Glutamatergic neuron (in vitro differentiated cells): Measurements from ENCODE around the gene OXER1. TPM values are rescaled to one million over a fixed set of nuclear protein-coding genes. Genes with fewer than 3 reads are reported as not detected.
"Not testable (repeated sequence)": the region's sequence is repeated elsewhere in the genome, so short reads cannot be mapped to it uniquely, and the experiment has no call there.

Experiments used
- DNase-seq: peaks from one replicate; pipeline ENCODE4 v3.0.0; 2022
- H3K27ac Mint-ChIP-seq: one replicate; pipeline ENCODE4 v1.8.0; 2020; ENCODE audit warnings: mild to moderate bottlenecking, mixed read lengths, inconsistent platforms; ENCODE audit not compliant: unreplicated experiment
- H3K27me3 Mint-ChIP-seq: one replicate; pipeline ENCODE4 v1.8.0; 2020; ENCODE audit warnings: mild to moderate bottlenecking, moderate library complexity, mixed read lengths, inconsistent platforms; ENCODE audit not compliant: unreplicated experiment
- H3K36me3 Mint-ChIP-seq: one replicate; pipeline ENCODE4 v1.8.0; 2020; ENCODE audit warnings: mild to moderate bottlenecking, mixed read lengths, inconsistent platforms; ENCODE audit not compliant: unreplicated experiment
- H3K4me1 Mint-ChIP-seq: one replicate; pipeline ENCODE4 v1.8.0; 2020; ENCODE audit warnings: mild to moderate bottlenecking, low read depth, mixed read lengths, inconsistent platforms; ENCODE audit not compliant: unreplicated experiment
- H3K4me3 Mint-ChIP-seq: one replicate; pipeline ENCODE4 v1.8.0; 2020; ENCODE audit warnings: mild to moderate bottlenecking, mixed read lengths, inconsistent platforms; ENCODE audit not compliant: unreplicated experiment
- H3K9me3 Mint-ChIP-seq: one replicate; pipeline ENCODE4 v1.8.0; 2020; ENCODE audit warnings: mild to moderate bottlenecking, moderate library complexity, mixed read lengths, inconsistent platforms; ENCODE audit not compliant: unreplicated experiment
- total RNA-seq: library from RNA; stranded (reverse); fragmentation: NEBNext Ultra II Directional; extraction: Animal tissue kit (Norgen Biotek cat#: 25700); gene quantifications from one replicate; pipeline ENCODE4 v1.2.1, GENCODE V29; 2021; ENCODE audit not compliant: unreplicated experiment
- TF ChIP-seq, protein P1 (sequence below): fragments of 200-600 bp; sonication (generic); IDR thresholded peaks from one replicate; pipeline ENCODE4 v1.5.0; 2021; ENCODE audit not compliant: partially characterized antibody, unreplicated experiment

Gene OXER1
- total RNA-seq, 1 donor from 2014 or later = not detected

GRCh38 chr2:42743659-42743990 is 20.3 kb downstream of the OXER1 start:
- Mint-ChIP-seq H3K36me3 (peaks cover 15% of the 10 kb centered on the region), H3K4me1 (peaks cover 6% of the 10 kb centered on the region), H3K9me3 (peaks cover 1% of the 10 kb centered on the region), H3K27me3 (no peaks in the 10 kb centered on the region), H3K4me3 (no peak overlapping the region), H3K27ac (no peak overlapping the region)
- DNase-seq = no peak
- TF ChIP-seq, protein P1, sequence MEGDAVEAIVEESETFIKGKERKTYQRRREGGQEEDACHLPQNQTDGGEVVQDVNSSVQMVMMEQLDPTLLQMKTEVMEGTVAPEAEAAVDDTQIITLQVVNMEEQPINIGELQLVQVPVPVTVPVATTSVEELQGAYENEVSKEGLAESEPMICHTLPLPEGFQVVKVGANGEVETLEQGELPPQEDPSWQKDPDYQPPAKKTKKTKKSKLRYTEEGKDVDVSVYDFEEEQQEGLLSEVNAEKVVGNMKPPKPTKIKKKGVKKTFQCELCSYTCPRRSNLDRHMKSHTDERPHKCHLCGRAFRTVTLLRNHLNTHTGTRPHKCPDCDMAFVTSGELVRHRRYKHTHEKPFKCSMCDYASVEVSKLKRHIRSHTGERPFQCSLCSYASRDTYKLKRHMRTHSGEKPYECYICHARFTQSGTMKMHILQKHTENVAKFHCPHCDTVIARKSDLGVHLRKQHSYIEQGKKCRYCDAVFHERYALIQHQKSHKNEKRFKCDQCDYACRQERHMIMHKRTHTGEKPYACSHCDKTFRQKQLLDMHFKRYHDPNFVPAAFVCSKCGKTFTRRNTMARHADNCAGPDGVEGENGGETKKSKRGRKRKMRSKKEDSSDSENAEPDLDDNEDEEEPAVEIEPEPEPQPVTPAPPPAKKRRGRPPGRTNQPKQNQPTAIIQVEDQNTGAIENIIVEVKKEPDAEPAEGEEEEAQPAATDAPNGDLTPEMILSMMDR = no peak

DNA sequence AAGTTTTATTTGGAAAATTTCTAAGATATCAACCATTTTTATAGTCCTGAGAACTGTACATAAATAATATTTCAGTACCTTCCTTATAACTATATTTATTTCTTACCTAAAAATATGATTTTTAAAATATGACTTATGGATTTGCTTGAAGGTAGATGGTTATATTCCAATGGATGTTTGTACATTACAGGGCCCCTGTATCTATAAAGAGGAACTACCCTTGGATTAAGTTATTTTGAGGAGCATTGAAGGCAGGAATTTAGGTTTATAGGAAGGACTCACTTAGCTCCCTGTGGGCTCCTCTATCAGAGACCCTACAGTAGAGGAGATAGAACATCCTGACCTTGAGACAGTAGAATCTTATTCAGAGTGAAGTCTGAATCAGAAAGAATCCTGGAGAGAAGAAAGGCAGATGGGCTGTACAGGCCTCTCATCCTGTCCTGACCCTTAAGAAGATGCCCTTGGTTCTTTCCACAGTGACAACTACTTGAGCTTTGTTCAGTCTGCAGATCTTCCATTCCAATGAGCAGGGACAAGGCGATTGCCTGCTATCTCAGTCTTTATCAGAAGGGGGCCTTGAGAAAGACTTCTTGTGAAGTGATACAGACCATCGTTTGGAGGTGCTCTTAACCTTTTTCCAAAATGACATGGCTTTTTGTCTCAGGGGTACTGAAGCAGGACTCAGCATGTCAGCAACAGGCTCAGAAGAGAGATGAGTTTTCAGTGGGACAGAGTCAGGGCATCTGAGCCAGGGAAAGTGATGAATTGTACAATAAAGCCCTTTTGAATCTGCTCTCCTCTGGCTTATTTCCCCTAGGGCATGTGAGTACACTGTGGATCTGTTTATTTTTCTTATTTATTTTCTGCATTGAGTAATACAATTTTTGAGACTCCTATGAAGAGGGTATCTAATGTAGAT is 20.9 kb downstream of the OXER1 start:
- no peak overlapping the region for H3K27ac Mint-ChIP-seq
- no peaks in the 10 kb centered on the region for H3K27me3 Mint-ChIP-seq
- peaks cover 15% of the 10 kb centered on the region for H3K36me3 Mint-ChIP-seq
- no peak overlapping the region for H3K4me3 Mint-ChIP-seq
- H3K9me3 Mint-ChIP-seq = peaks cover 1% of the 10 kb centered on the region
- peaks cover 6% of the 10 kb centered on the region for H3K4me1 Mint-ChIP-seq
- TF ChIP-seq, protein P1 = no peak
- no peak for DNase-seq

DNA sequence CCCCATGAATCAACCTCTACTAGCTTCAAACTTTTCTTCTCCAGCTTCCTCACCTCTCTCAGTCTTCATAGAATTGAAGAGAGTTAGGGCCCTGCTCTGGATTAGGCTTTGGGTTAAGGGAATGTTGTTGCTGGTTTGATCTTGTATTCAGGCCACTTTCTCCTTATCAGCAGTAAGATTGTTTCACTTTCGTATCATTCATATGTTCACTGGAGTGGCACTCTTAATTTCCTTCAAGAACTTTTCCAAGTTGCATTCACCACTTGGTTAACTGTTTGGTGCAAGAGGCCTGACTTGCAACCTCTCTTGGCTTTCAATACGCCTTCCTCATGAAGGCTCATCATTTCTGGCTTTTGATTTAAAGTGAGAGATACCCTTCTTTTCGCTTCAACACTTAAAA is 22.8 kb downstream of the OXER1 start:
- DNase-seq = no peak
- Mint-ChIP-seq H3K9me3 (peaks cover 6% of the 10 kb centered on the region), H3K4me3 (no peak overlapping the region), H3K27ac (no peak overlapping the region), H3K36me3 (peaks cover 27% of the 10 kb centered on the region), H3K4me1 (peaks cover 6% of the 10 kb centered on the region), H3K27me3 (no peaks in the 10 kb centered on the region)
- TF ChIP-seq, protein P1 = no peak

DNA sequence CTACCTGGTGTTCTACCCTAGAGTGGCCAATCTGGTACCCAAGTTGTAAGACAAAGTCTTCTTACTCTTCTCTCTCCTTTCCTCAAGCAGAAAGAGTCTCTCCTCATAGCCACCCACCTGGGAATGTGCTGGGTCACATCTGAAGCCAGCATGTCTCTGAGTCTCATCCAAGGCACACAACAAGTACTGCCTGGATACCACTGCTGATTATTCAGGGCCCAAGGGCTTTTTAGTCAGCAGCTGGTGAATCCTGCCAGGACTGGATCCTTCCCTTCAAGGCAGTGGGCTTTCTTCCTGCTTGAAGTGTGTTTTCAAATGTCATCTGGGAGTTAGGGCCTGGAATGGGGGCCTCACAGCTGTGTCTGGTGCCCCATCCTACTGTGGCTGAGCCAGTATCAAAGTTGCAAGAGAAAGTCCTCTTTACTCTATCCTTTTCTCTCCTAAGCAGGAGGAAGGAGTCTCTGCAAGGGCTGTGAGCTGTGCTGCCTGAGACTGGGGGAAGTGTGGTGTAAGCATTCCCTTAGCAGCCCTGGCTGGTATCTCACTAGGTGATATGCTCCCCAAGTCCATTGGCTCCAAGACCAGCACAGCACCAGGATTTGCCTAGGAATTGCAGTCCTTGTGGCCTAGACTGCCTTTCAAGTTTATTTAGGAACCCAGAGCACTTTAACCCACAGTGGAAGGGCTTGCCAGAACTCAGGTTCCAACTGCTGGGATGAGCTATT is 27.2 kb downstream of the OXER1 start:
- H3K4me1 Mint-ChIP-seq = no peaks in the 10 kb centered on the region
- TF ChIP-seq, protein P1 = no peak
- H3K36me3 Mint-ChIP-seq = peaks cover 55% of the 10 kb centered on the region
- no peak overlapping the region for H3K27ac Mint-ChIP-seq
- peaks cover 11% of the 10 kb centered on the region for H3K9me3 Mint-ChIP-seq
- no peaks in the 10 kb centered on the region for H3K27me3 Mint-ChIP-seq
- no peak for DNase-seq
- H3K4me3 Mint-ChIP-seq = no peak overlapping the region

- no peak for DNase-seq
- TF ChIP-seq, protein P1 = no peak
- H3K36me3 Mint-ChIP-seq = peaks cover 64% of the 10 kb centered on the region
- H3K4me3 Mint-ChIP-seq = no peak overlapping the region
- no peaks in the 10 kb centered on the region for H3K4me1 Mint-ChIP-seq
- no peak overlapping the region for H3K27ac Mint-ChIP-seq
- no peaks in the 10 kb centered on the region for H3K27me3 Mint-ChIP-seq
- H3K9me3 Mint-ChIP-seq = peaks cover 20% of the 10 kb centered on the region
Measured at GRCh38 chr2:42733852-42734251, 30.1 kb downstream of the OXER1 start.

- Mint-ChIP-seq H3K9me3 (peaks cover 18% of the 10 kb centered on the region), H3K36me3 (peaks cover 64% of the 10 kb centered on the region)
- not testable (repeated sequence) for H3K27ac Mint-ChIP-seq, DNase-seq, H3K4me1 Mint-ChIP-seq, H3K27me3 Mint-ChIP-seq, H3K4me3 Mint-ChIP-seq
Measured at GRCh38 chr2:42731316-42731715, 32.6 kb downstream of the OXER1 start.
